Limb (tissue), 2 donors: Measurements from ENCODE around the gene MALT1.
A peak's percentile ranks its signal among the peaks of the same experiment; 100 is the strongest.

Source experiments
- DNase-seq, 2 donors: peaks; one replicate each; pipeline ENCODE4 v3.0.0-alpha.2; 2016; ENCODE audit errors: extremely low spot score in 2 of 2

Gene MALT1

DNA sequence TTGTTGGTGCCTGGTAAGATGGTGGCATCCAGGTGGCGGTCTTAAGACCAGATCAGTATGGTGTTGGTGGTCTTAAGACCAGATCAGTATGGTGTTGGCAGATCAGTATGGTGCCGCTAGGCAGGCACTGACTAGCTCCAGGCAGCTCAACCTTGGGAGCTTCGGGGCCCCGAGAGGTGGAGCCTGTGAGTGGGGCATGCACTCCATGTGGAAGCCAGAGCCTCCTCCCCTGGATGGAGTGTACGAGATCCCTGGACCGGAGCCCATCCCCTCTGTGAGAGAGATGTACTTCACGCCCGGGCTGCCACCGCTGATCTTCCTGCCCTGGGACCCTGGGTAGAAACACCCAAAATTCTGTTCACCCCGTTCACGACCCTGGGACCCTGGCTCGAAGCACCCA is 19.0 kb downstream of the MALT1 start:
- DNase-seq: no peak

DNA sequence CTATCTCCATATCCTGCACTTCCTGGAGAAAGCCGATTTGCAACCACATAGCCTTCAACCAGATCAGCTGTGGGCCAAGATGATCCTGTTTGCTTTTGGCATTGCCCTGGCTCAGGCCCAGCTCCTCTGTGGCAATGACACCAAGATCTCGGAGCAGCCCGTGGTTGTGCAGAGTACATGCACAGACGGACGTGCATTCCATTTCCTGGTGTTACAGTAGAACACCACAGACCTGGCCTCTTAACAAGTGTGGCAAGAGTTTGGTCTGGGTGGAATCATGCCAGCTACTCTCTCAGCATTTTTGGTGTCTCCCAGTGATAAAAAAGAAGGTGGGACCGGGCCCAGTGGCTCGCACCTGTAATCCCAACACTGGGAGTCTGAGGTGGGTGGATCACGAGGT is 20.0 kb downstream of the MALT1 start:
- no peak for DNase-seq

DNA sequence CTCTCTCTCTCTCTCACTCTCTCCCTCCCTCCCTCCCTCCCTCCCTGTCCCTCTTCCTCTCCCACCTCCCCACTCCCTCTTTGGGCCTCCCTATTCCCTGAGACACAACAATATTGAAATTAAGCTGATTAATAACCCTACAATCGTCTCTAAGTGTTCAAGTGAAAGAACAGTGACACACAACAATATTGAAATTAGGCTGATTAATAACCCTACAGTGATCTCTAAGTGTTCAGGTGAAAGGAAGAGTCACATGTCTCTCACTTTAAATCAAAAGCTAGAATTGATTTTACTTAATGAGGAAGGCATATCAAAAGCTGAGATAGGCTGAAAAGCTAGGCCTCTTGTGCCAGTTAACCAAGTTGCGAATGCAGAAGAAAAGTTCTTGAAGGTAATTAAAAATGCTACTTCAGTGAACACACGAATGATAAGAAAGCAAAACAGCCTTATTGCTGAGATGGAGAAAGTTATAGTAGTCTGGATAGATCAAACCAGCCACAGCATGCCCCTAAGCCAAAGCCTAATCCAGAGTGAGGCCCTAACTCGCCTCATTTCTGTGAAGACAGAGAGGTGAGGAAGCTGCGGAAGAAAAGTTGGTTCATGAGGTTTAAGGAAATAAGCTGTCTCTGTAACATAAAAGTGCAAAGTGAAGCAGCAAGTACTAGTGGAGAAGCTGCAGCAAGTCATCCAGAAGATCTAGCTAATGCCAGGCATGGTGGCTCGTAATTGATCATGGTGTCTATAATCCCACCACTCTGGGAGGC is 21.3 kb downstream of the MALT1 start:
- no peak for DNase-seq

DNA sequence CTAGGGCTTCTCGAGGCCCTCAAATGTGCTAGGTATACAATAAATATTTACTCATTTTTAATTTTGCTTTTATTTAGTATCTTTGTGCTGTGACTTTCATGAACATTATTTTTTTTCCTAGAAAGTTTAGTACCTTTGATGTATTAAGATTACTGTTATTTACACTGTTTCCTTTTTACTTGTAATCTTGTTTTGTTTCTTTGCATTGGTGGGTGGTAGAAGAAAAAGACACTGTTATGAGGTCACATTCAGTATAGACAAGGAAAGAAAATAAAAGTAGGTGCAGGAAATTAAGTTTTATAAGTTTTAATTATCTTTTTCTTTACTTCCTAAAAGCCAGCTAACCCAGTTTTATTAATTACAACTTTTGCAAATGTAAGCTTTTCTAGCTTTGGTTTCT is 23.0 kb downstream of the MALT1 start:
- no peak for DNase-seq

DNA sequence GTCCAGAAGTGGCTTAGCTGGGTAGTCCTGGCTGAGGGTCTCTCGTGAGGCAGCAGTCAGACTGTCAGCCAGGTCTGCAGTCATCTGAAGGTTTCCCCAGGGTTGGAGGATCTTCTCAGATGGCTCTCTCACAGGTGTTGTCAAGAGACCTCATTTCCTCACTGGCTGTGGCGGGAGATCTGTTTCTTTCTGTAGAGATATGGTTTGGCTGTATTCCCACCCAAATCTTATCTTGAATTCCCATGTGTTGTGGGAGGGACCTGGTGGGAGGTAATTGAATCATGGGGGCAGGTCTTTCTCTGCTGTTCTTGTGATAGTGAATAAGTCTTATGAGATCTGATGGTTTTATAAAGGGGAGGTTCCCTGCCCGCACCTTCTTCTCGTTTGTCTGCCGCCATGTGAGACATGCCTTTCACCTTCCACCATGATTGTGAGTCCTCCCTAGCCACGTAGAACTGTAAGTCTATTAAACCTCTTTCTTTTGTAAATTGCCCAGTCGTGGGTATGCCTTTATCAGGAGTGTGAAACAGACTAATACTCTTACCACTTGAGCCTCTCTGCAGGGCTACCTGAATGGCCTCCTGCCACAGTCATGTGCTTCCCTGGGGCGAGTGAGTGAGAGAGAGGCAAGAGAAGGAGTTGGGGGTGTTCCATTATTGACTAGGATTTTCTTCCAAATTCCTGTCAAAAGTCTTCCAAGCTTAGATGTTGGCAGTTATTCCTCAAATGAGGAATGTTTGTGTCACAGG is 23.6 kb downstream of the MALT1 start:
- DNase-seq: no peak

DNA sequence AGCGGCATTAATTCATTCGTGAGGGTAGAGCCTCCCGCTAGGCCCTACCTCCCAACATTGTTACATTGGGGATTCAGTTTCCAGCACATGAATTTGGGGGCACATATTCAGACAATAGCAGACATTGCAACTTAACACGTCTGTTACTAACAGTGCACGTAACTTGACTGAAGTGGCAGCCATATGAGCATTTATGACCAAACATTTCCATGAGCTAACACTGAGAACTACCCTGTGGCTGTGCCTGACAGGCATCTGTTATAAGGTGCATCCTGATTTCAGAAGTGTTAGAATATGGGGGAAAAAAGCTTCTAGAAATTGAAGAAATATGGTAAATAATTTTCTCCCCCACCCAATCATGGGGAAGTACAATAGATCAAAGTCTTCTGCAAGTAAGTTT is 24.5 kb downstream of the MALT1 start:
- DNase-seq: no peak

DNA sequence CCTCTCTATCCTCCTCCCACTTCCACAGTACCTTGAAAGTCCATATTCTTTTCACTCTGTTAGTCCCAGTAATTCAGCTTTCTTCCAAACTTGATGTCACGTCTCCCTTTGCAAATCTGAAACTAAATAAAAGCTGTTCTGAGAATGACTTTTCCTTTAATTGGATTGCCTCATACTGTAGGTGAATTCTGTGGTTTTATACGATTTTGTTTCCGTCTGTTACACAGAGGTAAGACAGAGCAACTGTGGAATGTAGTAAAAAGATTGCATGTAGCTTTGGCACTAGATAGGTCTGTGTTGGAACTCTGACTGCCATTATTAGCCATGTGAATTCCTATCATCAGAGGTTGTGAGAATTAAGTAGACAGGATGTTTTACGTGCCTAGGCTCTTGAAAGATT is 25.9 kb downstream of the MALT1 start:
- no peak for DNase-seq

DNA sequence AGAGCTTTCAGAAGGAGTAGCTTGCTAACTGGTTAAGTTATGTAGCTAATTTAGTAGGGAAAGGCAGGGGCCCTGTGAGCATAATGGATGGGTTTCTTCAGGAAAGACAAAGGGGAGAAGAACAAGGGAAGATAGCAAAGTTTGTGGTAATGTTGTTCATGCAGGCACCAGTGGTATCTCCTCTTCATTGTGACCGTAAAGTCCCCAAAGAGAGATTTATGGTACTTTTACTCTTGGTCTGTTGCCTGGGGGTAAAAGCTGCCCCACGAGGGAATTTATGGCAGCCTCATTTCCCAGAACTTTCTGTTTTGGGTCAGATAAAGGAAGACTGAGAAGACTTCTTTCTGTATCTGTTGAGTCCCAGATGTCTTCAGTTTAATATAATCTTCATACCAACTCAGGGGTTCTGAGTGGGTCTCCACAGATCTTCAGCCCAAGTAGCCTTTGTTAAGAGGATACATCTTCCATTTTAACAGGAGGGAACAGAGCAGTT is 27.5 kb downstream of the MALT1 start:
- DNase-seq: no peak

DNA sequence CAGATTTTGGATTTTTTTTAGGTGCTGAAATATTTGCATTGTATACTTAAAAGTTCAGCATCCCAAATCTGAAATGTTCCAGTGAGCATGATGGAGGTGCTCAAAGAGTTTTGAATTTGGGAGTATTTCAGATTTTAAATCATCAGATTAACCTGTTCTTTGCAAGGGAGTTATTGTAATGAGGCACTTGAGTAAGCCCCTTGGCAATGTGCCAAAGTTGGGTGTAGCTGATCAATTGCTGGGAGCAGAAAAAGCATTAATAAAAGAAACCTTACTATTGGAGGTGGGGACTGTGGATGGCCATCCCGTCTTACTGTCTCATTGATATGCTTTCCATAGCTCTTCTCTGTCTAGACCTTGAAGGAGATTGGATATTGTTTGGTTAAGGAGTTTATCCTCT is 28.3 kb downstream of the MALT1 start:
- no peak for DNase-seq

DNA sequence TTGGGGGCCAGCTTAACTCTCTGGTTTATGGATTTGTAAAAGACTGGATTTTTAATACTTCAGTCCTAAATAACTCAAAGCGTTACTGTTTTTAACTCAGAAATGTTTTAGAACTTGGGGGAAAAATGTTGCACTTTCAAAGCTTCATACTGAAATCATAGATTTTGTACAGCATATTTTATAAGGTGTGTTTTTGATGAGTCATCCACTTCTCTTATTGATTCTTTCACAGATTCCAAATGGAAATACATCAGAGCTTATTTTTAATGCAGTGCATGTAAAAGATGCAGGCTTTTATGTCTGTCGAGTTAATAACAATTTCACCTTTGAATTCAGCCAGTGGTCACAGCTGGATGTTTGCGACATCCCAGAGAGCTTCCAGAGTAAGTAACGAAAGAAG is 28.9 kb downstream of the MALT1 start:
- no peak for DNase-seq

DNA sequence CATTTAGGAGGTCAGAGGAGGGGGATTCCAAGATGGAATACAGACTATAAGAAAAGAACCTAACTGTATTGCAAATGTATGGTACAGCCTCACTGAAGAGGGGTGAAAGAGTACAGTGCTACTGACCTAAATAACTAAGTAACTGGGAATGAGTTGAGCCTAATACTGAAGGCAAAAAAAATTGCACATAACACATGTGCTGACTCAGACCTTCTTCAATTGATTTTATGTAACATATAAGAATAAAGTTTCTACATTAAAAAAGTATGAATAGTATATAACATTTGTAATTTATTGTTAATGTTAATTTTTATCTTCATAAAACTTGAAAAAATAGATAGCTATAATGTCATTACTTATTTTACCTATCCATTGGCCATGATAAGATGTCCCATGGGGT is 41.7 kb downstream of the MALT1 start:
- DNase-seq: no peak

DNA sequence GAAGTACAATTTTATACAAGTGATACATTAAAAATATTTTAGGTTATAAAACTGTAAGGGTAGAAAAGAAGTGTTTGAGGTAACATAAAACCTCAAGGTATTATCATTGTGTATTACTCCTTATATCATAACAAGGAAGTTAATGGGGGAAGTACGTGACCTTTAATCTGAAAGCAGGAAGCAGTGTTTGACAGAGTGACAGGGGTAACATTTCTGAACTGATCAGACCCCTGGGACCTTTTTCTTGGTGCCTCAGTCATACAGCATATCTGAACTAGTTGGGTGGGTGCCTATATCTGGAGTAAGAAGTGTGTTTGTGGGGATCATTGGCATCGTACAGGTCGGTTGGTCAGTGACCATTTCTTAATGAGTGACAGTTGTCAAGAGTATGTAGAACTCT is 43.0 kb downstream of the MALT1 start:
- no peak for DNase-seq

DNA sequence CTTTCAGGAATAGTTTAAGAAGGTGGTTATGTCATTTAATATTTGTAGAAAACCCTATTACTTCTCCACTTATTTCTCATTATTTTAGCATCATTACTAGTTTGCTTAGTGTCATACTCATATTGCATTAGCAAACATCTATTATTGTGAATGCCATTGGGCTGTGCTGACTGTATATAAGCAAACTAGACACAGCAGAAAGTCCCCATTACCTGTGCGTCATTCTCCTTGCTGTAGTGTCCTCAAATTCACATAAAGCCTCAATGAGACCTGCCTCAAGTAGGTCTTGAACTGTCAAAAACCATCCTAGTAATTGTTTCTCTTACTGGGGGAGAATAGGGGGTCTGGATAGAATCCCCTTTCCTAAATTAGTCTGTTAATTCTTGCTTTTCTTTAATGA is 43.6 kb downstream of the MALT1 start:
- DNase-seq: no peak

DNA sequence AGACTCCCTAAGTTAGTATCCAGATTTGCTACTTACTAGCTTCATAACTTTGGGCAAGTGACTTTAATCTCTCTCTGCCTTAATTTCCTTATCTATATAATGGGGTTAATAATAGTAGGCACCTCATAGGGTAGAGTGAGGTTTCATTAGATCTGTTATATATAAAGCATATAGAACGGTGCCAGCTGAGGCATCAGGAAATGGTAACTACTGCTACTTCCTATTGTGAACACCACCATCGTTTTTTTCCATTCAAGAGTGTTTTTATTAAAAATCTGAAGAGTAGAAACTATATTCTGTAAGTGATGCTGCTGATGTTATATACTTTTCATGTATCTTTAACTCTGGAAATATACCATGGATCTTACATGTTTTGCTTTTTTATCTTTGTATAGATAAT is 44.3 kb downstream of the MALT1 start:
- no peak for DNase-seq

DNA sequence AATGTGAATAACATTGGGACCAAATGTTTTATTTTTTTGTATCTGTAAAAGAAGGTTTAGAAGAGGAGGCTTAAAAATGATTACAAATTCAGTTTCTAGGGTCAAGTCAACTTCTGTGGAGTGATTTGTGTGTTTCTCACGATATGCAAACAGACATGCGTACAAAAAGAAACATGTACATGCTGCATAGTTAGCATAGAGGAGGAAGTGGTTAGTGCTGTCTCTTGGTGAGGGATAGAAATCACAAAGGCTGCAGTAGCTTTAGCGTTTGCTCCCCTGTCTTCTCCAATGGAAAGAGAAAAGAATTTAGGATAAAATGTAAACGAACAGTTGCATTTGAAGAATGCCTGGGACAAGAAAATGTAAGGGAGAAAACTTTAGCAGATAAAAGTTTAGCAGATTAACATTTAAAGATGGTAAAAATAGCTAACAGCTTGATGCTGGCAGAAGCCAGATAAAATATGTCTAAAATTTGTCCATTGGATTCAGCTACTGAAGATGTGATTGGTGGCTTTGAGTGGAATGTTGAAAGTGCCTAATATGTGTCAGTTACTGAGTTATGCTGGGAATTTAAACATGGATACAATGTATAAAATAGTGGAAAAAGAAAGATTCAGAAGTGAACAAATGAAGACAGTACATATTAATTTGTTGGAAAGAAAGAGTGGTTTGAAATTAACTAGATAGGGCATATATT is 44.9 kb downstream of the MALT1 start:
- no peak for DNase-seq

DNA sequence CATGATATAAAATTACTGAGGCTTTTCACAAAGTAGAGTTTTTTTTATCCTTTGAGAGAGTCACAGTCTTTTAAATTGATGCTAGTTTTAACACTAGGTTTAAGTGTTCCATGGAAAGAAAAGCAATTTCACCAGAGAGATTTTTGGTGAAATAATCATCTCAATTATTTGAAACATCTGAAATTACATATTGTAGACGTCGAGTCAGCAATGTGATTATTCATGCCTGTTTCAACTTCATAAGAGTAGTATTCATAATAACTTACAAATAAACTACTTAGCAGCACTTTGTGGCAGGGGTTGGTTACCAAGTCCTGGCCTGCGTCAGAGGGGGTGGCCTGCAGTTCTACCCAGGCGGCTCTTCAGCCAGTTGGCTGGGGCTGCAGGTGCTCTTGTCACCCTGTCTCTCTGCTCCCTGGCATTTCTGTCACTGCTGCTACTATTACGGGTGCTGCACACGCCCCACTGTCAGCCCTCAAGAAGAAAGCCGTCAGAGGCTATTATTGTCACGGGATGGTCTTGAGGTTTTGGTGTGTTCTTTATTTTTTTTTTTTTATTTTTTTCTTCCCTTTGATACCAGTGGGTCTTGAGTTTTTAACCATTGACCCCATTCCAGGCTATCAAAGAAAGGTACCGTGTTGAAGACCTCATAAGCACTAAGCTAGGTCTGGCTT is 50.4 kb downstream of the MALT1 start:
- no peak for DNase-seq

DNA sequence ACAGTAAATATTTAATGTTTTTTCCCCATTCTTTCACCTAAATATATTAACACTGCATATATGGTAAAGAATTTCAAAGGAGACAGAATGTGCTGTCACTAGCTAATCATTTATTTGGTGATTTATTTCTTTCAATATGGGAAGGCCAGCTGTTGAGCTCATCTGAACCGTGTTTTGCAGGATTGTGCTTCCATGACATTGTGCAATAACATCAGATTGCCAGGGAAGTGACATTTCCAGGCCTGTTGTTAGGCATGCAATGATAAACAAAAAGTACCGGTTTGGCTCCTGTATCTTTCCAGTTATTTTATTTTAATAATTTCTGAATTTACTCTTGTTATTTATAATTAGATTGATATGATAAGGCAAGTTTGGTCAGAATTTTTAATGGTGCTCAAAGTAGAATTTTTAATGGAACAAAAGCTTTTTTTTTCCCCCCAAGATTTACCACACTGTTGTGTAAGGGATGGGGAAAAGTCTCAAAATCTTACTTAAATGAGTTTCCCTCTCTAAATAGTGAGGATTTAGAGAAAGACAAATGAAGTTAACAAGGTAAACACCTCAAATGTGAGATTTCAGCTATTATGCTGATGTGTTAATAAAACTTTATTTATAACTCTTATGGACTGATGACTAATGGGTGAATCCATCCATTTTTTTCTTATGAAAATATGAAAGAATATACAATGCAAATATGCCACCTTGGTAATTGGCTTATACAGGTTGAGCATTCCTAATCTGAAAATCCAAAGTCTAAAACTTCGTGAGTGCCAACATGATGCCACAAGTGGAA is 52.7 kb downstream of the MALT1 start:
- no peak for DNase-seq

DNA sequence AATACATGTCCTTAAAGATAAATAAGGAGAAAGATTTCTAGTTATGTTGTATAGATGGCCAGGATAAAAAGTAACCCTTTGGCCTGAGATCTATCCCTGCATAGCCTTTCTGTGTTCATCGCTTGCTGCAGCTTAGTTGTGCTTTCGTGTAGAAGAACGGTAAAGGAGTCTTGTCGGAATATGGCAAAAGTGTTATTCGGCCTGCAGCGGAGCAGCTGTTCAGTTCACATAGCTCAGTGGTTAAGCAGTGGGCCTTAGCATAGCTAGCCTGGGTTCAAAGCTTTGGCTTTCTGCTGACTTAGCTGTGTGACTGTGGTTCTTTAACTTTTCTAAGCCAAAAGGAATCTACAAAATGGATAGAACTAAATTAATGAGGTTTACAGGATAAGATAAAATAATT is 55.4 kb downstream of the MALT1 start:
- peak in 1 of 2 donors; percentile 30 for DNase-seq

DNA sequence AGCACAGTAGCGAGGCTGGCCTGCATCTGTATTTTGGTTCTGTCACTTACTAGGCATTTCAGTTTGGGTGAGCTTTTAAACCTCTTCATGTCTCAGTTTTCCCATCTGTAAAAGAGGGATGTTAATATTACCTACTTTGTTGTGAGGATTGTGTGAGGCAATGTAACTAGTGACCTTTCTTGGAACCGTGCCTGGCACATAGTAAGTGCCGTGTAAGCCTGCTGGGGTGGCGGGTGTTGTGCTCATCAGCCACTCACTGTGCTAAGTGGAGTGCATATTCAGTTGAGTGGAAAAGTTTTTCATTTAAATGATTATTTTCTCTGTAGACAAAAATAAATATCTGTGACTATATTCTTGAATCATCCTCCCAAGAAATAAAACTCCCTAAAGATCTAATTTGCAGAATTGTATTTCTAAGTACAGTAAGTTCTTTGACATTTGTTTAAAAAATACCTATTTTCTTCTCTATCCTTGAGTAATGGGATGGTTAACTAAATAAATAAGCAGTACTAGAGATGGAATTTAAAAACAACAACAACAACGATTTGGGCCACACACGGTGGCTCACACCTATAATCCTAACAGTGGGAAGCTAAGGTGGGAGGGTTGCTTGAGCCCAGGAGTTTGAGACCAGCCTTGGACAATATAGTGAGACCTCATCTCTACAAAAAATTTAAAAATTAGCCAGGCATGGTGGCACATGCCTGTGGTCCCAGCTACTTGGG is 56.7 kb downstream of the MALT1 start:
- no peak for DNase-seq

DNA sequence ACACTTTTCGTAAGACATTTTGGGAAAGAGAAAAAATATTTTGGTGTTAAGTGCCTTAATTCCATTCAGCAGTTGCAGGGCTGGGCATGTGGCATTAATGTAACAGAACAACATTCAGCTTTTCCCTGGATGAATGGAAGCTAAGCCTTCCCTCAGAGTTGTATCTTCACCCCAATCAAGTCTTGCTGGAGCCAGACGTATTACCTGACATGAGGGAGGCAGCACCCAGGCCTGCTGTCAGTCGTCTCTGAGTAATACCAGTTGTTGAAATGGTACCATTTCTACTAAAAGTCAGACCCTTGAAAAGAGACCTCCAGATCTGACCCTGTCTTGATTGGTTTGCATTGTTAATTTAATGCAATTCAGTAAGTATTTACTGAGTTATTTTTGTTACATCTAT is 57.5 kb downstream of the MALT1 start:
- DNase-seq: no peak
